Measurements from ENCODE around the gene SLC35B1. TPM values are rescaled to one million over a fixed set of nuclear protein-coding genes. Genes with fewer than 3 reads are reported as not detected.

SLC35B1 gene
- total and polyA plus RNA-seq, 2 donors (not counting 3 experiments of a cell fraction or from before 2014, with no cell fraction given): 87.0 to 142 TPM

GRCh38 chr17:49700960-49701359, 6.8 kb downstream of the SLC35B1 start:
- Histone ChIP-seq H3K36me3 (ENCODE audit: control insufficient read depth in 2 of 2, extremely low read depth in 1 of 2, insufficient read depth in 2 of 2, low read length in 2 of 2) (peaks cover 24 to 40% of the 10 kb centered on the region in 2 experiments), H4K20me1 (replicated peaks; ENCODE audit: control insufficient read depth, extremely low read depth, insufficient read depth, low read length) (no peaks in the 10 kb centered on the region), H3K4me1 (ENCODE audit: control insufficient read depth, extremely low read depth, insufficient read depth, low read length) (no peaks in the 10 kb centered on the region), H2AFZ (ENCODE audit: low read depth, low read length) (no peak overlapping the region), H3K79me2 (ENCODE audit: control insufficient read depth, insufficient read depth, low read length) (no peaks in the 10 kb centered on the region), H3K27ac (ENCODE audit: insufficient read depth, low read depth, low read length) (no peak overlapping the region), H3K9me3 (replicated peaks; ENCODE audit: control insufficient read depth, insufficient read depth, low read length) (no peaks in the 10 kb centered on the region), H3K4me3 (replicated peaks in 1 of 3; ENCODE audit: insufficient read depth in 1 of 3, low read depth in 1 of 3, low read length in 3 of 3) (no peak overlapping the region), H3K9me1 (replicated peaks; ENCODE audit: control insufficient read depth, extremely low read depth, insufficient read depth, low read length) (no peaks in the 10 kb centered on the region), H3K27me3 (ENCODE audit: control insufficient read depth in 2 of 2, insufficient read depth in 2 of 2, low read length in 2 of 2) (no peaks in the 10 kb centered on the region), H3K4me2 (ENCODE audit: insufficient read depth, low read length) (no peak overlapping the region), H3K9ac (replicated peaks; ENCODE audit: extremely low read depth, insufficient read depth, low read length) (no peak overlapping the region)
- TF ChIP-seq POLR2A (IDR thresholded peaks at IDR 0.05; ENCODE audit: low read depth, low read length) (no peak), MYC (IDR thresholded peaks at IDR 0.05; ENCODE audit: low read depth, low read length) (no peak), JUN (IDR thresholded peaks at IDR 0.05; ENCODE audit: borderline replicate concordance, insufficient read depth, insufficient read length, low read depth) (no peak), EZH2 (IDR thresholded peaks at IDR 0.05; ENCODE audit: borderline replicate concordance, low read depth, low read length, severe bottlenecking) (no peak), GATA2 (IDR thresholded peaks at IDR 0.05; ENCODE audit: insufficient read depth, insufficient read length, low read depth, low read length) (no peak), FOS (IDR thresholded peaks at IDR 0.05; ENCODE audit: borderline replicate concordance, insufficient read depth, low read length) (no peak), POLR2AphosphoS5 (IDR thresholded peaks at IDR 0.05; ENCODE audit: insufficient read depth, low read depth, low read length) (no peak)
- TF ChIP-seq, protein P1, sequence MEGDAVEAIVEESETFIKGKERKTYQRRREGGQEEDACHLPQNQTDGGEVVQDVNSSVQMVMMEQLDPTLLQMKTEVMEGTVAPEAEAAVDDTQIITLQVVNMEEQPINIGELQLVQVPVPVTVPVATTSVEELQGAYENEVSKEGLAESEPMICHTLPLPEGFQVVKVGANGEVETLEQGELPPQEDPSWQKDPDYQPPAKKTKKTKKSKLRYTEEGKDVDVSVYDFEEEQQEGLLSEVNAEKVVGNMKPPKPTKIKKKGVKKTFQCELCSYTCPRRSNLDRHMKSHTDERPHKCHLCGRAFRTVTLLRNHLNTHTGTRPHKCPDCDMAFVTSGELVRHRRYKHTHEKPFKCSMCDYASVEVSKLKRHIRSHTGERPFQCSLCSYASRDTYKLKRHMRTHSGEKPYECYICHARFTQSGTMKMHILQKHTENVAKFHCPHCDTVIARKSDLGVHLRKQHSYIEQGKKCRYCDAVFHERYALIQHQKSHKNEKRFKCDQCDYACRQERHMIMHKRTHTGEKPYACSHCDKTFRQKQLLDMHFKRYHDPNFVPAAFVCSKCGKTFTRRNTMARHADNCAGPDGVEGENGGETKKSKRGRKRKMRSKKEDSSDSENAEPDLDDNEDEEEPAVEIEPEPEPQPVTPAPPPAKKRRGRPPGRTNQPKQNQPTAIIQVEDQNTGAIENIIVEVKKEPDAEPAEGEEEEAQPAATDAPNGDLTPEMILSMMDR (IDR thresholded peaks at IDR 0.05; ENCODE audit: extremely low read depth in 1 of 2, insufficient read depth in 1 of 2, low read depth in 1 of 2, low read length in 2 of 2): no peak
- TF ChIP-seq, protein P2, sequence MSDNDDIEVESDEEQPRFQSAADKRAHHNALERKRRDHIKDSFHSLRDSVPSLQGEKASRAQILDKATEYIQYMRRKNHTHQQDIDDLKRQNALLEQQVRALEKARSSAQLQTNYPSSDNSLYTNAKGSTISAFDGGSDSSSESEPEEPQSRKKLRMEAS (IDR thresholded peaks at IDR 0.05; ENCODE audit: insufficient read depth, insufficient read length): no peak
- CTCF ChIA-PET: interaction anchor here (0.9 to 24.3 kb wide), 6 partner anchors 9 to 297 kb away, joined by 3 to 786 read pairs (median 6); partner anchors contain the start of gene NXPH3
- POLR2A ChIA-PET: interaction anchor here (0.6 kb wide), 1 partner anchor 96 kb away, joined by 4 read pairs; no protein-coding TSS in a partner anchor
- BruUV-seq (replicated peaks): no TSS peak
- FAIRE-seq (no peak), DNase-seq (ENCODE audit: low read depth, low spot score) (no peak)
- dilution Hi-C loops (cut with MboI; ENCODE audit: extremely low pct_ligation_motif_present, low sequenced_read_pairs) (no loop called here), intact Hi-C loops (cut with micrococcal nuclease) (no loop called here)

Data from endothelial cell of umbilical vein (primary cell).